ENCODE data around the gene IFNA2.

Gene IFNA2

DNA sequence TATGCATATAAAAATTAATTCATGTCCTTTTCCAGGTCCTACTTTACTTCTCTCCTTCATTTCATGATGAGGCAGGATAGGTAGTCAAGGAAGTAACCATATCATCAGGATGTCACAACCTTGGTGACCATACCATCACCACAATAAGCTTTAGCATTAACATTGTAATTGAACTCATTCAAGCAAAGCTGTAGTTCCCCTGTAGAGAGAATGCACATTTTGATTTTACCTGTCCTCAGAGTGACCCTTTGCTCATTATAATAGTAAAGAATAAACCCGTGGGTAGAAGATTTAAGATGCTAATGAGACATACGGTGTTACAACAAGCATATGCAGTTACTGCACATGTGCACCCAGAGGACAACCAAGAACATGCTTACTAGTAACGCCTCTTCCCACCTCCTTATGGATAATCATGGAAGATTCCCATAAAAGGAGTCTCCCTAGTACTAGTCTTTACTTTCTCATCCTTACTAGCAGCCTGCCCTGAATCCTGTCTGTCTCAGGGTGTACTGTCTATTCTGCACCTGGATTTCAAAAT lies 36.7 kb downstream of the IFNA2 start:
- TF ChIP-seq POLR2A (IDR thresholded peaks at IDR 0.05; ENCODE audit: low read depth, low read length) (no peak), POLR2AphosphoS5 (IDR thresholded peaks at IDR 0.05; ENCODE audit: low read depth, low read length) (no peak), POU2F2 (IDR thresholded peaks at IDR 0.05; ENCODE audit: low read depth, low read length) (no peak), SPI1 (IDR thresholded peaks at IDR 0.05; ENCODE audit: low read depth, low read length) (no peak), TAF1 (IDR thresholded peaks at IDR 0.05; ENCODE audit: low read depth, low read length) (no peak), PAX5 (IDR thresholded peaks at IDR 0.05; ENCODE audit: insufficient read depth, low read length, severe bottlenecking) (no peak)
- no peak for DNase-seq (ENCODE audit: insufficient read length, low spot score)
- FAIRE-seq: peak; percentile 28

GRCh38 chr9:21340735-21341134 lies 44.5 kb downstream of the IFNA2 start:
- DNase-seq (ENCODE audit: insufficient read length, low spot score) (no peak), FAIRE-seq (no peak)
- no peak for TF ChIP-seq SPI1 (IDR thresholded peaks at IDR 0.05; ENCODE audit: low read depth, low read length)
- no peak for TF ChIP-seq POLR2AphosphoS5 (IDR thresholded peaks at IDR 0.05; ENCODE audit: low read depth, low read length)
- TF ChIP-seq PAX5 (IDR thresholded peaks at IDR 0.05; ENCODE audit: insufficient read depth, low read length, severe bottlenecking): no peak
- no peak for TF ChIP-seq TAF1 (IDR thresholded peaks at IDR 0.05; ENCODE audit: low read depth, low read length)
- no peak for TF ChIP-seq POU2F2 (IDR thresholded peaks at IDR 0.05; ENCODE audit: low read depth, low read length)
- no peak for TF ChIP-seq POLR2A (IDR thresholded peaks at IDR 0.05; ENCODE audit: low read depth, low read length)

DNA sequence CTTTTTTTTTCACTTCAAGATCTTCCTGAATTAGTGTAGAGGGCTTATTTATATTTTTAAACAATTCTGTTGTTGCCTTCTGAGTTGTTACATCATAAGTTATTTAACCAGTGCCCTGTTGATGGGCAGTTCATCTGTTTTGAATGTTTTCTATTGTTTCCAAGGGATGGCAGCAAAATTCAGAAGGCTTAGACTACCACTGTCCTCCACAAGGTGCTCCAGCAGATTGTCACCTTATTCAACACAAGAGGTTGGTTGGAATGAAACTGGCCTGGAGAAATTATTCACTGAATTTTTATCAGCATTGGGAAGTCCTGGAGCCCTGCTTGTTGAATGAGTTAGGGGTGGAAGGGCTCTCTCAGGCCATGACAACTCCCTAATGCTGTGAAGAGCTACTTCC lies 48.7 kb downstream of the IFNA2 start:
- no peak for DNase-seq (ENCODE audit: insufficient read length, low spot score)
- TF ChIP-seq TAF1 (IDR thresholded peaks at IDR 0.05; ENCODE audit: low read depth, low read length) (no peak), POU2F2 (IDR thresholded peaks at IDR 0.05; ENCODE audit: low read depth, low read length) (no peak), POLR2AphosphoS5 (IDR thresholded peaks at IDR 0.05; ENCODE audit: low read depth, low read length) (no peak), SPI1 (IDR thresholded peaks at IDR 0.05; ENCODE audit: low read depth, low read length) (no peak), PAX5 (IDR thresholded peaks at IDR 0.05; ENCODE audit: insufficient read depth, low read length, severe bottlenecking) (no peak), POLR2A (IDR thresholded peaks at IDR 0.05; ENCODE audit: low read depth, low read length) (no peak)
- FAIRE-seq: no peak

- no peak; the same call in 1 of the 2 replicates for TF ChIP-seq POLR2A (IDR thresholded peaks at IDR 0.05; ENCODE audit: low read depth, low read length)
- TF ChIP-seq SPI1 (IDR thresholded peaks at IDR 0.05; ENCODE audit: low read depth, low read length): peak; percentile 72
- TF ChIP-seq POLR2AphosphoS5 (IDR thresholded peaks at IDR 0.05; ENCODE audit: low read depth, low read length): peak; percentile 76
- peak; percentile 82 for DNase-seq (ENCODE audit: insufficient read length, low spot score)
- peak; percentile 97 for FAIRE-seq
These were observed 50.2 kb downstream of the IFNA2 start, which contains the start of gene KLHL9 for GRCh38 chr9:21334701-21335632. TSS of gene KLHL9 (minus strand) at chr9:21335404. CDS start at chr9:21334859, 545 bp downstream.
